C4-2B (cell line): ENCODE measurements around the gene NRXN3.

Experiments
- H3K27ac ChIP-seq: fragments of 450-650 bp; 2 replicates; pipeline ENCODE4 v1.5.1; 2017
- ZFX ChIP-seq: fragments of 450-650 bp; IDR thresholded peaks from 2 replicates; pipeline ENCODE4 v1.6.1; 2017
- TF ChIP-seq, protein P1 (sequence below): fragments of 450-650 bp; conservative IDR thresholded peaks from 2 replicates; pipeline ENCODE4 v1.5.1; 2017; ENCODE audit warnings: mild to moderate bottlenecking

Gene NRXN3

DNA sequence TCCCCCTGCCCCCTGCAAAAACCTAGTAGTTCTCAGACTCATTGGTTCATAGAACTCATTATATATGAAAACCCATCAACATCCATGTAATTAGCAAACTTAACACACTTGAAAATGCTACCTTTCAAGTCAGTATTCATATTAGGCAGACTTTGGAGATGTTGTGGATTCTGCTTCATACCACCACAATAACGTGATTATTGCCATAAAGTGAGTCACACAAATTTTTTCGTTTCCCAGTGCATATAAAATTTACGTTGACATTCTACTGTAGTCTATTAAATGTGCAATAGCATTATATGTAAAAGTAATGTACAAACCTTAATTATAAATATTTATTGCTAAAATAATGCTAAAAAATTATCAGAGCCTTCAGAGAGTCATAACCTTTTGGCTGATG is 1387.1 kb downstream of the NRXN3 start:
- no peak for TF ChIP-seq ZFX
- TF ChIP-seq, protein P1, sequence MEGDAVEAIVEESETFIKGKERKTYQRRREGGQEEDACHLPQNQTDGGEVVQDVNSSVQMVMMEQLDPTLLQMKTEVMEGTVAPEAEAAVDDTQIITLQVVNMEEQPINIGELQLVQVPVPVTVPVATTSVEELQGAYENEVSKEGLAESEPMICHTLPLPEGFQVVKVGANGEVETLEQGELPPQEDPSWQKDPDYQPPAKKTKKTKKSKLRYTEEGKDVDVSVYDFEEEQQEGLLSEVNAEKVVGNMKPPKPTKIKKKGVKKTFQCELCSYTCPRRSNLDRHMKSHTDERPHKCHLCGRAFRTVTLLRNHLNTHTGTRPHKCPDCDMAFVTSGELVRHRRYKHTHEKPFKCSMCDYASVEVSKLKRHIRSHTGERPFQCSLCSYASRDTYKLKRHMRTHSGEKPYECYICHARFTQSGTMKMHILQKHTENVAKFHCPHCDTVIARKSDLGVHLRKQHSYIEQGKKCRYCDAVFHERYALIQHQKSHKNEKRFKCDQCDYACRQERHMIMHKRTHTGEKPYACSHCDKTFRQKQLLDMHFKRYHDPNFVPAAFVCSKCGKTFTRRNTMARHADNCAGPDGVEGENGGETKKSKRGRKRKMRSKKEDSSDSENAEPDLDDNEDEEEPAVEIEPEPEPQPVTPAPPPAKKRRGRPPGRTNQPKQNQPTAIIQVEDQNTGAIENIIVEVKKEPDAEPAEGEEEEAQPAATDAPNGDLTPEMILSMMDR = no peak
- H3K27ac ChIP-seq = no peak overlapping the region

DNA sequence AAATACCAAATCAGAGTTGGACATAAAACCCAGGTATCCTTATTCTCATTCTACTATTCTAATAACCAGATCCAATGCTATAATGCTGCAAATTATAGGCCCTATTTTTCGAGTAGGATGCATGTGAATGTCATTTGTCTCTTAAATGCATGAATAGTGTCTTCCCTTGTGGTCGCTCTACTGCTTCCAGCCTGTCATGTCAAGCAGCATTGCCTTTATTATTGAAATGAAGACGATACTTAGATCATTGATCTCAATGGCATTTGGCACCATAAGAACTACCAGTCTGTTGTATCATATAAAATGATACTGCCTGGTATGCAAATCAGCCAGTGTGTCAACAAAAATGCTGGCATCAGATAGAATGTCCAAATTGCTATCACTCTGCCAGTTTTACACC is 1392.0 kb downstream of the NRXN3 start:
- H3K27ac ChIP-seq = no peak overlapping the region
- TF ChIP-seq, protein P1 = no peak
- no peak for TF ChIP-seq ZFX

DNA sequence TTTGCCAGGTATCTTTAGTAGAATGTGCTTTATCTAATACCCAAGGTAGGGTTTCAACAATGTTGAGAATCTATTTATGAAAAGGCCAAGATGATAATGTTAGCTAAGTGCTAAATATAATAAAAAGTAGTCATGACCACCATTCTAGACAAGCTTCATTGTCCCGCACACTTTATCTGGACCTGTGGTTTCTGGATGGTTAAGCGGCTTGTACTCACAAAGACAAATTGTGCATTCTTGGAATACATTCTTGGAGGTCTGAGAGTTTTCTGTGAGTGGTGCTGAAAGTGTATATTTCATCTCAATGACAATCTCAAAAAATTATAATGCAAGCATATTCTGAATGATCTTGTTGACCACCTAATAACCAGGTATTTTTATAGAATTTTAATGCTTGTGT is 1394.2 kb downstream of the NRXN3 start:
- no peak overlapping the region for H3K27ac ChIP-seq
- TF ChIP-seq, protein P1 = no peak
- TF ChIP-seq ZFX = no peak

DNA sequence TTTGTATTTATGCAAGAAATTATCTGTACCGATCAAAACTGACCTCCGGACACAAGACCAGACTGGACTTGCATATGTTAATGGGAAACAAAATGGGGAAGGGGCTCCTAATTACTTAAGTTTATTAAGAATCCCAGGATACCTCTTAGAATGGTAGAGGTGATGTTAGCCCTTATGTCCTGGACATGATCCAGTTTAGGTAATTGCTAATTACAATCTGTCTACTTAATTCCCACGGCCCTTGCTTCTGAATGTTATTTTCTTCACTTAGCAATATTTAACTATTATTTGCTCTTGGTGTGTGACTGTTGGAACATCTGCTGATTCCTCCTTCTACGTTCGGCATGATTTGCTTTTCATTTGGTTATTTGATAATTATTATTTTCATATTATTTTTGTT is 1397.1 kb downstream of the NRXN3 start:
- no peak overlapping the region for H3K27ac ChIP-seq
- no peak for TF ChIP-seq ZFX
- TF ChIP-seq, protein P1 = no peak

DNA sequence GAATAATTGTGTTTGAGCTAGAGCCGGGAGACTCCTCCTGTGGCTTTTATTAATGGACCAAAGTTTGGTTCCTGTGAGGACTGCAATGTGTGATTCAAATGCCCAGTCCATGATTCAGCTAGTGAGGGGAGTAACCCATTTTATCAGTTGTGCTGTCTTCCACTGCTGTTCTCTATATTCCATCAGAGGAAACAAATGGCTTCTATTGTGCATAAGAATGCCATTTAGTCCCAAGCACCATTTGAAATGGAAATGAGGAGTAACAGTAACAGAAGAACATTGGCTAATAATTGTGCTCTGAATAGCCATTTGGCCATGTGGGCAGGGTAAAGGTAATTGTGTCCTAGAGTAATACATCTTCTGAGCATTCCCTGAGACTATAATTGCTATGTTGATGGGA is 1398.4 kb downstream of the NRXN3 start:
- no peak overlapping the region for H3K27ac ChIP-seq
- TF ChIP-seq, protein P1 = no peak
- no peak for TF ChIP-seq ZFX

DNA sequence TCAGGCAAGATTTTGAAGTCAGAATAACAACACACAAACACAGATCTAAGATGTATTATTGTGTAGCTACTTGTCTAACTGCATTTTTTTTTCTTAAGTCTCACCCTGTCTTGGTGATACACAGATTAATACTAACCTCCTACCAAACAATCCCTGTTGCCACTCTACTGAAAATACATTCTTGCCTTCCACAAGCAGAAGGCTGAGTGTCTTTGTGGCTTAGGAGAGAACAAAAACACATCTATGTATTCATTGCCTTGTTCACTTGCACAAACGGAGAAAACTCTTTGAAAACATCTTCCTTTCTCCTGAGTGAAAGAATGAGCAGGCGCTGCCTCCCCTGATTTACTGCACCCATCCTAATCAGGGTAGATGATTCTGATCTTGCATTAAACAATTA is 1398.9 kb downstream of the NRXN3 start:
- H3K27ac ChIP-seq = no peak overlapping the region
- TF ChIP-seq, protein P1 = no peak
- TF ChIP-seq ZFX = no peak

DNA sequence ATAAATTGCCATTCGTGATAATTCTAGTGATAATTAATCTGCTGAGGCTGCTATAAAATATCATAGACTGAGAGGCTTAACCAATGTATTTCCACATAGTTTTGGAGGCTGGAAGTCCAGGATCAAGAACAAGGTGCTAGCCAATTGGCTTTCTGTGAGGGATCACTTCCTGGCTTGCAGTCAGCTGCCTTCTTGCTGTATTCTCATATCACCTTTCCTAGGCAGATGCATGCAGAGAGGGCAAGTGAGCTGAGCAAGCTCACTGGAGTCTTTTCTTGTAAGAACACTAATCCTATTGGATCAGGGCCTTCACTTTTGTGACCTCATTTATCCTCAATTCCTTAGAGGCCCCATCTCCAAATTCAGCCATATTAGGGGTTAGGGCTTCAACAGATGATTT is 1400.5 kb downstream of the NRXN3 start:
- TF ChIP-seq, protein P1 = no peak
- no peak for TF ChIP-seq ZFX
- H3K27ac ChIP-seq = no peak overlapping the region
